ENCODE measurements around the gene DYNLT2.

- no peak for TF ChIP-seq CTCF (IDR thresholded peaks at IDR 0.05)
- no peak for TF ChIP-seq POLR2A (IDR thresholded peaks at IDR 0.05)
These were observed 36.4 kb upstream of the DYNLT2 start for GRCh38 chr6:169787797-169788196.

Data from Peyer's patch (tissue), 4 donors.